Fibroblast of upper back skin (primary cell): Measurements from ENCODE around the gene OLAH.

Experiments
- DNase-seq: peaks from one replicate; pipeline ENCODE4 v3.0.0-alpha.2; 2013

The OLAH gene

GRCh38 chr10:15072358-15072757 is 28.6 kb downstream of the OLAH start:
- DNase-seq = no peak

- no peak for DNase-seq
Measured at GRCh38 chr10:15075421-15075820, 31.7 kb downstream of the OLAH start.

GRCh38 chr10:15083674-15084501 is 40.1 kb downstream of the OLAH start:
- no peak for DNase-seq

- peak; percentile 89 for DNase-seq
Measured at GRCh38 chr10:15084502-15084922, 40.8 kb downstream of the OLAH start.

- peak; percentile 64 for DNase-seq
Measured at GRCh38 chr10:15088428-15089261, 44.9 kb downstream of the OLAH start, which contains the start of gene ACBD7. TSS of gene ACBD7 (minus strand) at chr10:15088776. CDS start at chr10:15088728, 48 bp downstream.

GRCh38 chr10:15091418-15091817 is 47.7 kb downstream of the OLAH start:
- no peak for DNase-seq

- no peak for DNase-seq
Measured at GRCh38 chr10:15092855-15093408, 49.2 kb downstream of the OLAH start.

GRCh38 chr10:15096661-15097010 is 52.9 kb downstream of the OLAH start:
- DNase-seq = no peak

- peak; percentile 95 for DNase-seq
Measured at GRCh38 chr10:15097011-15097812, 53.5 kb downstream of the OLAH start, which contains the start of gene RPP38. TSS of gene RPP38 (plus strand) at chr10:15097355. CDS start at chr10:15103315, 5,960 bp downstream.

- no peak for DNase-seq
Measured at GRCh38 chr10:15099886-15100285, 56.1 kb downstream of the OLAH start.

- no peak for DNase-seq
Measured at GRCh38 chr10:15103513-15103912, 59.8 kb downstream of the OLAH start.

- peak; percentile 70 for DNase-seq
Measured at GRCh38 chr10:15106352-15107013, 62.7 kb downstream of the OLAH start.

- DNase-seq = no peak
Measured at GRCh38 chr10:15112657-15113056, 68.9 kb downstream of the OLAH start.

GRCh38 chr10:15113766-15114165 is 70.0 kb downstream of the OLAH start:
- DNase-seq = peak; percentile 51

- DNase-seq = no peak
Measured at GRCh38 chr10:15116225-15116624, 72.5 kb downstream of the OLAH start.

- no peak for DNase-seq
Measured at GRCh38 chr10:15118615-15119014, 74.9 kb downstream of the OLAH start.

GRCh38 chr10:15120523-15120922 is 76.8 kb downstream of the OLAH start:
- DNase-seq = peak; percentile 61

GRCh38 chr10:15121707-15122106 is 78.0 kb downstream of the OLAH start:
- peak; percentile 32 for DNase-seq

GRCh38 chr10:15122477-15123030 is 78.8 kb downstream of the OLAH start:
- no peak for DNase-seq
